HEK293 (cell line): Measurements from ENCODE around the gene IRF2BPL.

Experiments
- CTCF ChIA-PET: fragments of 350-600 bp; formaldehyde crosslinking; extraction: SDS; loops from one replicate; lab custom pipeline; 2021; ENCODE audit warnings: antibody characterized with exemption; lab: Yijun Ruan, JAX
- POLR2A ChIA-PET: fragments of 300-600 bp; formaldehyde crosslinking; extraction: SDS; loops from one replicate; lab custom pipeline; 2020; ENCODE audit warnings: antibody characterized with exemption, inconsistent platforms; lab: Yijun Ruan, JAX
- H3K27ac ChIP-seq: fragments of 200-500 bp; sonication (Bioruptor generic); 2 replicates; pipeline ENCODE4 v1.5.1; 2014; ENCODE audit warnings: low read depth, low read length, control low read depth, inconsistent platforms; ENCODE audit errors: extremely low read depth
- H3K36me3 ChIP-seq, 2 experiments: fragments of 200-500 bp in 1 of 2; sonication (Bioruptor generic) in 1 of 2; 1 replicate in 1 of 2; 2 replicates in 1 of 2; pipeline ENCODE4 v1.5.1; 2014 to 2017; ENCODE audit warnings: inconsistent platforms in 2 of 2, low read length in 2 of 2; ENCODE audit not compliant: control insufficient read depth in 2 of 2, insufficient read depth in 1 of 2
- H3K4me1 ChIP-seq: fragments of 200-500 bp; sonication (Bioruptor generic); 2 replicates; pipeline ENCODE4 v1.5.1; 2014; ENCODE audit warnings: mild to moderate bottlenecking, low read length, inconsistent platforms; ENCODE audit not compliant: control insufficient read depth, insufficient read depth
- H3K4me3 ChIP-seq: 2 replicates; pipeline ENCODE4 v1.5.1; 2011; ENCODE audit warnings: low read depth, mild to moderate bottlenecking, control low read depth, low read length, moderate library complexity
- H3K9me3 ChIP-seq: fragments of 200-500 bp; sonication (Bioruptor generic); 2 replicates; pipeline ENCODE4 v1.5.1; 2014; ENCODE audit warnings: low read depth, low read length, inconsistent platforms; ENCODE audit not compliant: control insufficient read depth, insufficient read depth
- EGR2 ChIP-seq: fragments of 450-650 bp; formaldehyde crosslinking; IDR thresholded peaks from 2 replicates; pipeline ENCODE4 v1.5.1; 2016; ENCODE audit warnings: low read depth, missing biosample characterization, missing genetic modification characterization
- GLI2 ChIP-seq: fragments of 450-650 bp; formaldehyde crosslinking; IDR thresholded peaks from 2 replicates; pipeline ENCODE4; 2017; ENCODE audit warnings: missing biosample characterization, missing genetic modification characterization, low read depth, borderline replicate concordance
- PRDM1 ChIP-seq: fragments of 450-650 bp; formaldehyde crosslinking; IDR thresholded peaks from 2 replicates; pipeline ENCODE4; 2016; ENCODE audit warnings: missing biosample characterization, missing genetic modification characterization
- ZFHX2 ChIP-seq: fragments of 450-650 bp; formaldehyde crosslinking; conservative IDR thresholded peaks from 2 replicates; pipeline ENCODE4 v1.5.1; 2016; ENCODE audit warnings: missing biosample characterization, missing genetic modification characterization
- ZNF174 ChIP-seq: fragments of 450-650 bp; formaldehyde crosslinking; IDR thresholded peaks from 2 replicates; pipeline ENCODE4 v1.5.0; 2017; ENCODE audit warnings: missing biosample characterization, mild to moderate bottlenecking, missing genetic modification characterization
- ZNF223 ChIP-seq: fragments of 450-650 bp; formaldehyde crosslinking; IDR thresholded peaks from 2 replicates; pipeline ENCODE4 v1.5.1; 2016; ENCODE audit warnings: missing biosample characterization, missing genetic modification characterization
- ZNF302 ChIP-seq: fragments of 450-650 bp; formaldehyde crosslinking; IDR thresholded peaks from 2 replicates; pipeline ENCODE4 v1.5.1; 2016; ENCODE audit warnings: missing biosample characterization, missing genetic modification characterization, low read depth
- ZNF324 ChIP-seq: fragments of 450-650 bp; formaldehyde crosslinking; IDR thresholded peaks from 2 replicates; pipeline ENCODE4 v1.5.1; 2016; ENCODE audit warnings: missing biosample characterization, missing genetic modification characterization
- ZNF341 ChIP-seq: fragments of 450-650 bp; formaldehyde crosslinking; IDR thresholded peaks from 2 replicates; pipeline ENCODE4; 2016; ENCODE audit warnings: low read depth, missing biosample characterization, missing genetic modification characterization
- ZNF362 ChIP-seq: fragments of 450-650 bp; formaldehyde crosslinking; IDR thresholded peaks from 2 replicates; pipeline ENCODE4 v1.5.1; 2016; ENCODE audit warnings: missing biosample characterization, missing genetic modification characterization
- ZNF366 ChIP-seq: fragments of 450-650 bp; formaldehyde crosslinking; conservative IDR thresholded peaks from 2 replicates; pipeline ENCODE4 v1.5.1; 2016; ENCODE audit warnings: missing biosample characterization, missing genetic modification characterization
- ZNF549 ChIP-seq: fragments of 450-650 bp; IDR thresholded peaks from 2 replicates; pipeline ENCODE4 v1.5.1; 2018; ENCODE audit warnings: missing biosample characterization, missing genetic modification characterization, mild to moderate bottlenecking, inconsistent platforms, moderate library complexity
- ZNF585B ChIP-seq: fragments of 450-650 bp; formaldehyde crosslinking; IDR thresholded peaks from 2 replicates; pipeline ENCODE4 v1.5.1; 2016; ENCODE audit warnings: missing biosample characterization, missing genetic modification characterization
- ZNF596 ChIP-seq: fragments of 450-650 bp; IDR thresholded peaks from 2 replicates; pipeline ENCODE4 v1.5.0; 2018; ENCODE audit warnings: missing biosample characterization, mild to moderate bottlenecking, missing genetic modification characterization, moderate library complexity
- ZNF654 ChIP-seq: fragments of 450-650 bp; formaldehyde crosslinking; IDR thresholded peaks from 2 replicates; pipeline ENCODE4 v1.5.1; 2016; ENCODE audit warnings: low read depth, missing biosample characterization, missing genetic modification characterization
- ZNF692 ChIP-seq: fragments of 450-650 bp; formaldehyde crosslinking; IDR thresholded peaks from 2 replicates; pipeline ENCODE4 v1.5.1; 2016; ENCODE audit warnings: missing biosample characterization, missing genetic modification characterization

Gene IRF2BPL

GRCh38 chr14:76995279-76996035, 33.1 kb downstream of the IRF2BPL start:
- no peaks in the 10 kb centered on the region for H3K36me3 ChIP-seq
- no peak overlapping the region for H3K27ac ChIP-seq
- H3K4me3 ChIP-seq: no peak overlapping the region
- ChIA-PET CTCF (interaction anchor here (1.0 to 1.4 kb wide), 2 partner anchors 10 to 78 kb away, joined by 4 to 5 read pairs; no protein-coding TSS in a partner anchor), POLR2A (interaction anchor here (0.6 kb wide), 1 partner anchor 25 kb away, joined by 10 read pairs; no protein-coding TSS in a partner anchor)
- TF ChIP-seq ZNF302 (tag by site-specific recombination) (no peak), ZFHX2 (tag by site-specific recombination) (peak; percentile 69; the same call in 1 of the 2 replicates), EGR2 (tag by site-specific recombination) (peak; percentile 51; the same call in 1 of the 2 replicates), ZNF341 (tag by site-specific recombination) (no peak), GLI2 (no peak)
- H3K4me1 ChIP-seq: peaks cover 6% of the 10 kb centered on the region
- H3K9me3 ChIP-seq: no peaks in the 10 kb centered on the region

- H3K4me1 ChIP-seq: peaks cover 3% of the 10 kb centered on the region; the same call in 1 of the 2 replicates
- POLR2A ChIA-PET: interaction anchor here (0.7 kb wide), 1 partner anchor 33 kb away, joined by 3 read pairs; no protein-coding TSS in a partner anchor
- TF ChIP-seq ZNF362: 0 out of 2 replicates have a peak, but pooled peaks have one; percentile 15
- no peak for TF ChIP-seq ZNF223 (tag by site-specific recombination)
- TF ChIP-seq ZNF585B: no peak
- TF ChIP-seq ZNF174 (tag by site-specific recombination): no peak
- TF ChIP-seq, all 188 proteins: peak for 1
- H3K9me3 ChIP-seq: no peaks in the 10 kb centered on the region
- CTCF ChIA-PET: no interaction called here
- no peak overlapping the region for H3K27ac ChIP-seq
- H3K4me3 ChIP-seq: no peak overlapping the region
- H3K36me3 ChIP-seq: no peaks in the 10 kb centered on the region; a peak in 1 of 3 replicates
Measured at GRCh38 chr14:76993752-76994151, 34.8 kb downstream of the IRF2BPL start.

GRCh38 chr14:76990084-76990483, 38.4 kb downstream of the IRF2BPL start:
- Histone ChIP-seq H3K36me3 (no peaks in the 10 kb centered on the region; a peak in 1 of 3 replicates), H3K4me1 (peaks cover 3% of the 10 kb centered on the region; the same call in 1 of the 2 replicates), H3K27ac (no peak overlapping the region), H3K9me3 (no peaks in the 10 kb centered on the region), H3K4me3 (no peak overlapping the region)
- ChIA-PET CTCF (no interaction called here), POLR2A (no interaction called here)
- TF ChIP-seq PRDM1 (tag by site-specific recombination): peak; percentile 95
- TF ChIP-seq ZNF596 (tag by site-specific recombination): peak; percentile 66; the same call in 1 of the 2 replicates
- no peak for TF ChIP-seq ZNF549 (tag by site-specific recombination)
- no peak for TF ChIP-seq ZNF324 (tag by site-specific recombination)
- TF ChIP-seq ZNF366 (tag by site-specific recombination): peak; percentile 85
- no peak for TF ChIP-seq ZNF692
- TF ChIP-seq ZNF654 (tag by site-specific recombination): no peak
